ENCODE data around the gene PKP3.
A peak's percentile ranks its signal among the peaks of the same experiment; 100 is the strongest.
"Not testable (repeated sequence)": the region's sequence is repeated elsewhere in the genome, so short reads cannot be mapped to it uniquely, and the experiment has no call there.

PKP3 gene

GRCh38 chr11:394034-394857 lies at the start of gene PKP3:
Gene PKP3 (plus strand): TSS chr11:394209. CDS start chr11:394293, 84 bp downstream.
- no peaks in the 10 kb centered on the region for H3K9me3 ChIP-seq (ENCODE audit: control insufficient read depth, low read length)
- no peaks in the 10 kb centered on the region for H3K79me2 ChIP-seq
- H3K4me2 ChIP-seq (ENCODE audit: low read length) = peak within 1 kb of the TSS; percentile 74
- H3K4me3 ChIP-seq (ENCODE audit: low read depth, low read length) = peak within 1 kb of the TSS; percentile 53
- H3K36me3 ChIP-seq (ENCODE audit: control insufficient read depth, insufficient read depth, low read length) = no peaks in the 10 kb centered on the region
- H3K4me1 ChIP-seq = peaks cover 3% of the 10 kb centered on the region
- TF ChIP-seq CTCF (IDR thresholded peaks at IDR 0.05) = no peak
- no peak within 1 kb of the TSS for H3K9ac ChIP-seq
- H3K27me3 ChIP-seq (ENCODE audit: control insufficient read depth, insufficient read depth, low read length) = no peaks in the 10 kb centered on the region
- H2AFZ ChIP-seq = peak within 1 kb of the TSS; percentile 74
- H3K27ac ChIP-seq = peak within 1 kb of the TSS; percentile 59

GRCh38 chr11:344836-345578 lies 49.0 kb upstream of the PKP3 start:
- no peaks in the 10 kb centered on the region for H3K79me2 ChIP-seq
- no peaks in the 10 kb centered on the region for H3K36me3 ChIP-seq (ENCODE audit: control insufficient read depth, insufficient read depth, low read length)
- no peak overlapping the region for H3K4me3 ChIP-seq (ENCODE audit: low read depth, low read length)
- no peak overlapping the region for H3K4me2 ChIP-seq (ENCODE audit: low read length)
- TF ChIP-seq CTCF (IDR thresholded peaks at IDR 0.05) = no peak
- no peaks in the 10 kb centered on the region for H3K4me1 ChIP-seq
- H3K9me3 ChIP-seq (ENCODE audit: control insufficient read depth, low read length) = no peaks in the 10 kb centered on the region
- H3K27ac ChIP-seq = no peak overlapping the region
- H3K27me3 ChIP-seq (ENCODE audit: control insufficient read depth, insufficient read depth, low read length) = no peaks in the 10 kb centered on the region
- H2AFZ ChIP-seq = no peak overlapping the region
- no peak overlapping the region for H3K9ac ChIP-seq

GRCh38 chr11:346529-346928 lies 47.5 kb upstream of the PKP3 start:
- Histone ChIP-seq H3K36me3 (ENCODE audit: control insufficient read depth, insufficient read depth, low read length) (no peaks in the 10 kb centered on the region), H2AFZ (no peak overlapping the region)
- TF ChIP-seq CTCF (IDR thresholded peaks at IDR 0.05) = no peak

GRCh38 chr11:349270-349954 lies 44.6 kb upstream of the PKP3 start:
- H3K9ac ChIP-seq; H3K4me2 ChIP-seq (ENCODE audit: low read length); H3K4me3 ChIP-seq (ENCODE audit: low read depth, low read length); H3K79me2 ChIP-seq; H2AFZ ChIP-seq; H3K9me3 ChIP-seq (ENCODE audit: control insufficient read depth, low read length); H3K36me3 ChIP-seq (ENCODE audit: control insufficient read depth, insufficient read depth, low read length); H3K27ac ChIP-seq; H3K27me3 ChIP-seq (ENCODE audit: control insufficient read depth, insufficient read depth, low read length); H3K4me1 ChIP-seq: not testable (repeated sequence)

More at GRCh38 chr11:346529-346928, 47.5 kb upstream of the PKP3 start:
- Histone ChIP-seq H3K9ac (no peak overlapping the region), H3K4me2 (ENCODE audit: low read length) (no peak overlapping the region), H3K27ac (no peak overlapping the region), H3K27me3 (ENCODE audit: control insufficient read depth, insufficient read depth, low read length) (no peaks in the 10 kb centered on the region), H3K4me3 (ENCODE audit: low read depth, low read length) (no peak overlapping the region), H3K79me2 (no peaks in the 10 kb centered on the region), H3K4me1 (no peaks in the 10 kb centered on the region), H3K9me3 (ENCODE audit: control insufficient read depth, low read length) (no peaks in the 10 kb centered on the region)

GRCh38 chr11:350033-350722 lies 43.8 kb upstream of the PKP3 start:
- H3K4me2 ChIP-seq (ENCODE audit: low read length); H3K79me2 ChIP-seq; H3K27me3 ChIP-seq (ENCODE audit: control insufficient read depth, insufficient read depth, low read length); H2AFZ ChIP-seq; H3K36me3 ChIP-seq (ENCODE audit: control insufficient read depth, insufficient read depth, low read length); H3K4me1 ChIP-seq; H3K9ac ChIP-seq; H3K27ac ChIP-seq; H3K9me3 ChIP-seq (ENCODE audit: control insufficient read depth, low read length); H3K4me3 ChIP-seq (ENCODE audit: low read depth, low read length): not testable (repeated sequence)
